Measurements from ENCODE around the gene PCDHGA10. TPM values are rescaled to one million over a fixed set of nuclear protein-coding genes. Genes with fewer than 3 reads are reported as not detected.
"Not testable (repeated sequence)": the region's sequence is repeated elsewhere in the genome, so short reads cannot be mapped to it uniquely, and the experiment has no call there.

The PCDHGA10 gene
- total and polyA plus RNA-seq, 2 of the 8 experiments (the other 6 are each of a cell fraction or from before 2014, with no cell fraction given) = 2.2 to 6.4 TPM

GRCh38 chr5:141431286-141431685 is 18.5 kb downstream of the PCDHGA10 start (continued):
- no peak for TF ChIP-seq CTCF (IDR thresholded peaks at IDR 0.05; ENCODE audit: control extremely low read depth in 1 of 3, insufficient read depth in 1 of 3, low read depth in 1 of 3, low read length in 3 of 3)
- TF ChIP-seq BCL11A (IDR thresholded peaks at IDR 0.05; ENCODE audit: low read depth in 2 of 2, low read length in 2 of 2) = no peak
- no peak for TF ChIP-seq SIRT6 (IDR thresholded peaks at IDR 0.05; ENCODE audit: low read length)
- TF ChIP-seq TAF1 (IDR thresholded peaks at IDR 0.05; ENCODE audit: low read depth, low read length) = no peak

- H3K36me3 ChIP-seq (ENCODE audit: control insufficient read depth in 2 of 4, insufficient read depth in 4 of 4, low read length in 3 of 4) = peaks cover 0 to 14% (median under 1%) of the 10 kb centered on the region in 4 experiments; a peak in 3 of 8 replicates
- H3K27me3 ChIP-seq (replicated peaks in 1 of 4; ENCODE audit: control insufficient read depth in 3 of 4, extremely low read depth in 1 of 4, insufficient read depth in 3 of 4, low read length in 3 of 4); POLR2A ChIA-PET (ENCODE audit: partially characterized antibody); H4K91ac ChIP-seq (replicated peaks; ENCODE audit: insufficient read length, low read length); H2BK20ac ChIP-seq (ENCODE audit: low read length); H3K4ac ChIP-seq (replicated peaks; ENCODE audit: insufficient read length, low read depth, low read length); H4K8ac ChIP-seq (ENCODE audit: extremely low read depth, insufficient read depth, low read length); H3K27ac ChIP-seq (ENCODE audit: low read depth, low read length); H3K56ac ChIP-seq (replicated peaks; ENCODE audit: insufficient read length, low read depth, low read length); H3K9ac ChIP-seq (replicated peaks in 1 of 4; ENCODE audit: extremely low read depth in 1 of 4, low read depth in 3 of 4, low read length in 3 of 4); H3K4me2 ChIP-seq (ENCODE audit: insufficient read depth in 1 of 2, low read depth in 2 of 2, low read length in 2 of 2); H2AK5ac ChIP-seq (ENCODE audit: low read depth, low read length); H3K79me1 ChIP-seq (ENCODE audit: low read depth, low read length); H3K4me1 ChIP-seq (replicated peaks in 1 of 4; ENCODE audit: control insufficient read depth in 3 of 4, insufficient read depth in 4 of 4, low read length in 3 of 4); FAIRE-seq; H3K18ac ChIP-seq (ENCODE audit: extremely low read depth, low read length); DNase-seq (ENCODE audit: low read depth in 1 of 2, low spot score in 2 of 2); H3K23ac ChIP-seq (ENCODE audit: insufficient read length); H2BK12ac ChIP-seq (ENCODE audit: low read depth, low read length); H4K20me1 ChIP-seq (replicated peaks in 1 of 2; ENCODE audit: control insufficient read depth in 1 of 2, insufficient read depth in 2 of 2, low read length in 2 of 2); H2BK15ac ChIP-seq (ENCODE audit: low read length); H3K14ac ChIP-seq (ENCODE audit: insufficient read length); H4K5ac ChIP-seq (ENCODE audit: insufficient read length, low read depth, low read length); H2BK120ac ChIP-seq (replicated peaks; ENCODE audit: low read depth, low read length); H2BK5ac ChIP-seq (ENCODE audit: low read depth, low read length); H3K79me2 ChIP-seq (ENCODE audit: control insufficient read depth in 1 of 2, insufficient read depth in 2 of 2, low read length in 2 of 2); H3K4me3 ChIP-seq (ENCODE audit: extremely low read depth in 1 of 4, insufficient read depth in 2 of 4, low read depth in 3 of 4, low read length in 4 of 4); H3K23me2 ChIP-seq (ENCODE audit: low read depth, low read length); H2AFZ ChIP-seq (ENCODE audit: low read length): not testable (repeated sequence)
- CTCF ChIA-PET (ENCODE audit: partially characterized antibody) = interaction anchor here (1.1 to 7.0 kb wide), 6 partner anchors 13 to 132 kb away, joined by 3 to 67 read pairs (median 10); partner anchors contain the start of genes PCDHGA10, PCDHGA11, PCDHGB6 and PCDHGB7
- WGBS, 2 experiments (ENCODE audit: extremely low coverage in 1 of 2, insufficient coverage in 1 of 2, insufficient read length in 1 of 2, insufficient replicate concordance in 2 of 2, low coverage in 1 of 2, low lambda C conversion rate in 2 of 2, missing lambda C conversion rate in 1 of 2) = 88% methylated on average over 25 of the region's 38 CpGs; no CpG with 5 or more reads in 1 of the 2 experiments
- H3K9me3 ChIP-seq (ENCODE audit: insufficient read depth in 2 of 2, low read depth in 1 of 2, low read length in 1 of 2) = peaks cover 28 to 40% of the 10 kb centered on the region in 2 experiments
These were observed 19.5 kb downstream of the PCDHGA10 start for GRCh38 chr5:141432308-141432707.
